Endothelial cell of umbilical vein (primary cell): ENCODE data around the gene TCP11L2. TPM values are rescaled to one million over a fixed set of nuclear protein-coding genes. Genes with fewer than 3 reads are reported as not detected.

ENCODE experiments used
- BruUV-seq: library from RNA; stranded (reverse); fragments of 400-500 nt; replicated peaks from 2 replicates; lab custom pipeline; 2021; lab: Mats Ljungman, UMichigan
- CTCF ChIA-PET: fragments of 300-600, 350-600 bp; sonication (Branson Sonifier 250); formaldehyde crosslinking; loops from one replicate; lab custom pipeline; 2021; ENCODE audit warnings: antibody characterized with exemption, inconsistent platforms; lab: Charles Lee
- POLR2A ChIA-PET: fragments of 300-600, 350-600 bp; sonication (Branson Sonifier 250); formaldehyde crosslinking; loops from one replicate; lab custom pipeline; 2021; ENCODE audit warnings: antibody characterized with exemption, inconsistent platforms; lab: Charles Lee
- DNase-seq: peaks from one replicate; pipeline ENCODE4 v3.0.0-alpha.2; 2011; ENCODE audit warnings: low read depth, low spot score
- FAIRE-seq: peaks from 2 replicates; lab custom pipeline; 2011; peaks lifted over from hg19 to GRCh38; lab: Jason Lieb, UNC
- H2AFZ ChIP-seq: 2 replicates; pipeline ENCODE4 v1.6.0; 2012; ENCODE audit warnings: low read depth, low read length, control low read depth, inconsistent platforms
- H3K27ac ChIP-seq: 2 replicates; pipeline ENCODE4 v1.5.1; 2011; ENCODE audit warnings: low read depth, mild to moderate bottlenecking, control low read depth, low read length, moderate library complexity; ENCODE audit not compliant: insufficient read depth
- H3K27me3 ChIP-seq, 2 experiments: 2 replicates each; pipeline versions ENCODE4 v1.6.0 to v1.6.1; 2011; ENCODE audit warnings: low read length in 2 of 2, mixed read lengths in 1 of 2; ENCODE audit not compliant: control insufficient read depth in 2 of 2, insufficient read depth in 2 of 2
- H3K36me3 ChIP-seq, 2 experiments: 2 replicates in 1 of 2; 3 replicates in 1 of 2; pipeline ENCODE4 v1.5.1; 2011; ENCODE audit warnings: low read length in 2 of 2, mild to moderate bottlenecking in 1 of 2, moderate library complexity in 1 of 2; ENCODE audit not compliant: control insufficient read depth in 2 of 2, insufficient read depth in 2 of 2; ENCODE audit errors: extremely low read depth in 1 of 2
- H3K4me1 ChIP-seq: 3 replicates; pipeline ENCODE4 v1.5.1; 2011; ENCODE audit warnings: mild to moderate bottlenecking, low read length; ENCODE audit not compliant: control insufficient read depth, insufficient read depth; ENCODE audit errors: extremely low read depth
- H3K4me2 ChIP-seq: 2 replicates; pipeline ENCODE4 v1.6.1; 2011; ENCODE audit warnings: low read length, control low read depth, mixed read lengths; ENCODE audit not compliant: insufficient read depth
- H3K4me3 ChIP-seq, 3 experiments: fragments of 200-600 bp in 1 of 3; sonication (generic), shearing (Covaris generic) in 1 of 3; replicated peaks in 1 of 3; 2 replicates each; pipeline ENCODE4 v1.5.1; 2011 to 2016; ENCODE audit warnings: control low read depth in 3 of 3, low read length in 3 of 3, mild to moderate bottlenecking in 2 of 3, inconsistent platforms in 1 of 3, low read depth in 1 of 3, moderate library complexity in 1 of 3; ENCODE audit not compliant: insufficient read depth in 1 of 3
- H3K79me2 ChIP-seq: 2 replicates; pipeline ENCODE4 v1.6.0; 2012; ENCODE audit warnings: low read length, inconsistent platforms; ENCODE audit not compliant: control insufficient read depth, insufficient read depth
- H3K9ac ChIP-seq: replicated peaks from 2 replicates; pipeline ENCODE3; 2011; ENCODE audit warnings: low read length, control low read depth; ENCODE audit not compliant: insufficient read depth; ENCODE audit errors: extremely low read depth
- H3K9me1 ChIP-seq: replicated peaks from 3 replicates; pipeline ENCODE4 v1.6.0; 2011; ENCODE audit warnings: mild to moderate bottlenecking, low read length; ENCODE audit not compliant: control insufficient read depth, insufficient read depth; ENCODE audit errors: extremely low read depth
- H3K9me3 ChIP-seq: replicated peaks from 2 replicates; pipeline ENCODE4 v1.5.1; 2012; ENCODE audit warnings: low read length, inconsistent platforms; ENCODE audit not compliant: control insufficient read depth, insufficient read depth
- H4K20me1 ChIP-seq: replicated peaks from 2 replicates; pipeline ENCODE3; 2011; ENCODE audit warnings: mild to moderate bottlenecking, low read length; ENCODE audit not compliant: control insufficient read depth, insufficient read depth; ENCODE audit errors: extremely low read depth
- EZH2 ChIP-seq: IDR thresholded peaks from 2 replicates; pipeline ENCODE4 v1.6.1; 2012; ENCODE audit warnings: borderline replicate concordance, low read depth, mild to moderate bottlenecking, moderate library complexity, low read length, inconsistent platforms; ENCODE audit not compliant: severe bottlenecking
- FOS ChIP-seq: IDR thresholded peaks from 2 replicates; pipeline ENCODE4 v1.6.1; 2011; ENCODE audit warnings: mild to moderate bottlenecking, low read length, moderate library complexity, borderline replicate concordance; ENCODE audit not compliant: insufficient read depth
- GATA2 ChIP-seq: IDR thresholded peaks from 2 replicates; pipeline ENCODE4 v1.7.0; 2011; ENCODE audit warnings: low read depth, mild to moderate bottlenecking, moderate library complexity, mixed read lengths, low read length; ENCODE audit not compliant: insufficient read length, insufficient read depth
- JUN ChIP-seq: IDR thresholded peaks from 2 replicates; pipeline ENCODE4 v1.6.1; 2011; ENCODE audit warnings: borderline replicate concordance, low read depth; ENCODE audit not compliant: insufficient read length, insufficient read depth
- MYC ChIP-seq: IDR thresholded peaks from one replicate; pipeline ENCODE4 v1.6.1; 2011; ENCODE audit warnings: mild to moderate bottlenecking, low read depth, low read length
- POLR2A ChIP-seq: IDR thresholded peaks from 2 replicates; pipeline ENCODE4 v1.6.1; 2012; ENCODE audit warnings: low read depth, mild to moderate bottlenecking, control low read depth, low read length
- POLR2AphosphoS5 ChIP-seq: IDR thresholded peaks from 2 replicates; pipeline ENCODE4 v1.6.1; 2012; ENCODE audit warnings: low read depth, mild to moderate bottlenecking, control low read depth, low read length, moderate library complexity; ENCODE audit not compliant: insufficient read depth
- dilution Hi-C: fragments of 300-500 bp; cut with MboI; formaldehyde crosslinking; loops from one replicate; pipeline ENCODE4 v1.15.0; 2019; ENCODE audit warnings: low sequenced_read_pairs; ENCODE audit not compliant: extremely low pct_ligation_motif_present
- intact Hi-C: fragments of 100-400 bp; cut with micrococcal nuclease; formaldehyde crosslinking; loops from one replicate; pipeline ENCODE4 v1.10.0; 2022
- polyA plus RNA-seq, 4 experiments: library from polyadenylated mRNA; depleted of rRNA in 3 of 4; stranded (reverse) in 3 of 4; unstranded in 1 of 4; fragments of >200 nt; gene quantifications; 2 replicates each; pipeline versions ENCODE4 v1.2.1 to v1.2.3, GENCODE V29; 2011 to 2012; ENCODE audit warnings: missing spikeins in 1 of 4
- total RNA-seq: library from RNA; stranded (reverse); gene quantifications from 2 replicates; pipeline ENCODE4 v1.2.3, GENCODE V29; 2021
- TF ChIP-seq, protein P1 (sequence below), 2 donors: IDR thresholded peaks; 1 replicate in 1 of 2; 2 replicates in 1 of 2; pipeline ENCODE4 v1.5.1; 2011; ENCODE audit warnings: low read length in 2 of 2, mild to moderate bottlenecking in 2 of 2, moderate library complexity in 2 of 2, control low read depth in 1 of 2, inconsistent platforms in 1 of 2, low read depth in 1 of 2; ENCODE audit not compliant: insufficient read depth in 1 of 2; ENCODE audit errors: extremely low read depth in 1 of 2
- TF ChIP-seq, protein P2 (sequence below): IDR thresholded peaks from 2 replicates; pipeline ENCODE4 v1.6.1; 2011; ENCODE audit not compliant: insufficient read depth, insufficient read length

The TCP11L2 gene
- total and polyA plus RNA-seq, 2 donors (not counting 3 experiments of a cell fraction or from before 2014, with no cell fraction given), result 6.0 to 18.7 TPM

DNA sequence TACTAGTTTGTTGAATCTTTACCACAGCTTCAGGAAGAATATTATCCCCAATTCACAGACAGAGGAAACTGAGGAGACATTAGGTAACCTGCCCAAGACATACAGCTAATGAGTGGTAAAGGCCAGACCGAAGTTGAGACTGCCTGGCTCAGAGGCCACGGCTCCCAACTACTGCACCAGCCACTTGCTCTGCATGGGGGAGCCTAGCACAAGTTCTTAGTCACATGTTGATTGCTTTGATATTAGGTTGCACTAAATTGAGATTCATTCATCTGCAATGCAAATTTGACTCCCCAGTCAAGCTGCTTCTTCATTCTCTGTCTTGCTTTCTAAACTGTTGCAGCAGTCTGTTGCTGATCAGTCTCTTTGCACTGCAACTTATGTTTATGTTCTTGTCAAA, 29.1 kb downstream of the TCP11L2 start:
- Histone ChIP-seq H3K4me2 (no peak overlapping the region), H3K9ac (no peak overlapping the region), H2AFZ (no peak overlapping the region), H3K27ac (no peak overlapping the region), H3K9me3 (no peaks in the 10 kb centered on the region), H3K4me3 (no peak overlapping the region), H3K4me1 (no peaks in the 10 kb centered on the region), H3K27me3 (peaks cover 9 to 14% of the 10 kb centered on the region in 2 experiments), H4K20me1 (no peaks in the 10 kb centered on the region), H3K36me3 (peaks cover 0 to 4% of the 10 kb centered on the region in 2 experiments), H3K79me2 (no peaks in the 10 kb centered on the region), H3K9me1 (no peaks in the 10 kb centered on the region)
- intact Hi-C loops (no loop called here), dilution Hi-C loops (no loop called here)
- FAIRE-seq (no peak), DNase-seq (no peak)
- no TSS peak for BruUV-seq
- ChIA-PET POLR2A (interaction anchor here (0.6 kb wide), 1 partner anchor 13 kb away, joined by 4 read pairs; no protein-coding TSS in a partner anchor), CTCF (no interaction called here)
- TF ChIP-seq FOS (no peak), JUN (no peak), POLR2A (no peak), EZH2 (no peak), POLR2AphosphoS5 (no peak), MYC (no peak), GATA2 (no peak)
- TF ChIP-seq, protein P1, sequence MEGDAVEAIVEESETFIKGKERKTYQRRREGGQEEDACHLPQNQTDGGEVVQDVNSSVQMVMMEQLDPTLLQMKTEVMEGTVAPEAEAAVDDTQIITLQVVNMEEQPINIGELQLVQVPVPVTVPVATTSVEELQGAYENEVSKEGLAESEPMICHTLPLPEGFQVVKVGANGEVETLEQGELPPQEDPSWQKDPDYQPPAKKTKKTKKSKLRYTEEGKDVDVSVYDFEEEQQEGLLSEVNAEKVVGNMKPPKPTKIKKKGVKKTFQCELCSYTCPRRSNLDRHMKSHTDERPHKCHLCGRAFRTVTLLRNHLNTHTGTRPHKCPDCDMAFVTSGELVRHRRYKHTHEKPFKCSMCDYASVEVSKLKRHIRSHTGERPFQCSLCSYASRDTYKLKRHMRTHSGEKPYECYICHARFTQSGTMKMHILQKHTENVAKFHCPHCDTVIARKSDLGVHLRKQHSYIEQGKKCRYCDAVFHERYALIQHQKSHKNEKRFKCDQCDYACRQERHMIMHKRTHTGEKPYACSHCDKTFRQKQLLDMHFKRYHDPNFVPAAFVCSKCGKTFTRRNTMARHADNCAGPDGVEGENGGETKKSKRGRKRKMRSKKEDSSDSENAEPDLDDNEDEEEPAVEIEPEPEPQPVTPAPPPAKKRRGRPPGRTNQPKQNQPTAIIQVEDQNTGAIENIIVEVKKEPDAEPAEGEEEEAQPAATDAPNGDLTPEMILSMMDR (IDR thresholded peaks at IDR 0.05; ENCODE audit: extremely low read depth in 1 of 2, insufficient read depth in 1 of 2, low read depth in 1 of 2, low read length in 2 of 2), result no peak
- TF ChIP-seq, protein P2, sequence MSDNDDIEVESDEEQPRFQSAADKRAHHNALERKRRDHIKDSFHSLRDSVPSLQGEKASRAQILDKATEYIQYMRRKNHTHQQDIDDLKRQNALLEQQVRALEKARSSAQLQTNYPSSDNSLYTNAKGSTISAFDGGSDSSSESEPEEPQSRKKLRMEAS, result no peak
